Right lobe of liver (tissue), 6 donors: ENCODE data around the gene RIBC1. TPM values are rescaled to one million over a fixed set of nuclear protein-coding genes. Genes with fewer than 3 reads are reported as not detected.

ENCODE experiments used
- ATAC-seq, 4 donors: fragments of 200-7000 bp; cut with Tn5 transposase; one replicate each; pipeline ENCODE4 v1.9.1; 2020; ENCODE audit warnings: mild to moderate bottlenecking in 4 of 4, moderate library complexity in 4 of 4
- DNase-seq, 3 donors: peaks; one replicate each; pipeline ENCODE4 v3.0.0-alpha.2; 2020
- H3K27ac ChIP-seq, 3 donors: fragments of 200-600 bp; one replicate each; pipeline ENCODE4 v1.8.0; 2022
- H3K27me3 ChIP-seq, 2 donors: fragments of 200-600 bp; one replicate each; pipeline ENCODE4 v1.8.0; 2022
- H3K36me3 ChIP-seq, 4 donors: fragments of 200-600 bp; sonication (generic) in 1 of 4; one replicate each; pipeline versions ENCODE4 v1.5.1 to v1.8.0; 2017 to 2022; ENCODE audit warnings: control low read depth in 1 of 4
- H3K4me1 ChIP-seq, 4 donors: fragments of 200-600 bp; sonication (generic) in 1 of 4; one replicate each; pipeline versions ENCODE4 v1.5.1 to v1.8.0; 2017 to 2022; ENCODE audit warnings: control low read depth in 1 of 4
- H3K4me3 ChIP-seq, 3 donors: fragments of 200-600 bp; one replicate each; pipeline ENCODE4 v1.8.0; 2022
- H3K9me3 ChIP-seq, 4 donors: fragments of 200-600 bp; sonication (generic) in 1 of 4; one replicate each; pipeline versions ENCODE4 v1.5.1 to v1.8.0; 2017 to 2022; ENCODE audit warnings: control low read depth in 1 of 4
- POLR2A ChIP-seq: fragments of 450-650 bp; IDR thresholded peaks from one replicate; pipeline ENCODE4 v1.6.1; 2017; ENCODE audit warnings: antibody characterized with exemption, mild to moderate bottlenecking
- WGBS: methylation state at CpG from one replicate; pipeline ENCODE4 v1.1.6; 2018; ENCODE audit warnings: low coverage, low lambda C conversion rate; ENCODE audit not compliant: insufficient coverage; ENCODE audit errors: missing lambda C conversion rate; 5-methylcytosine and 5-hydroxymethylcytosine counted together
- intact Hi-C, 2 donors: fragments of 100-400 bp; cut with DNase I; formaldehyde crosslinking; loops; one replicate each; pipeline versions ENCODE4 v1.11.2 to v1.14.1; 2022
- total RNA-seq, 6 experiments: library from RNA; depleted of rRNA in 2 of 6; stranded (reverse); fragments of >200 nt in 2 of 6; fragmentation: NEBNext Ultra II Directional in 3 of 6; extraction: Animal tissue kit (Norgen Biotek cat#: 25700) in 3 of 6; gene quantifications; one replicate each; pipeline versions ENCODE4 v1.1.0 to v1.2.4, GENCODE V29; 2016 to 2023
- TF ChIP-seq, protein P1 (sequence below), 4 donors: fragments of 200-600 bp in 3 of 4; fragments of 450-650 bp in 1 of 4; IDR thresholded peaks; one replicate each; pipeline versions ENCODE4 v1.5.1 to v1.8.0; 2016 to 2022; ENCODE audit warnings: antibody characterized with exemption in 4 of 4, mild to moderate bottlenecking in 2 of 4
- donor health status: DM: no; HTN: yes; CAD: no.
- donor health status: DM: no; HTN: no; CAD: no.
- donor health status: DM: no; HTN: no; CAD: no.
- donor health status: DM: no; HTN: yes; CAD: no.
- donor health status: DM: no; HTN: yes; CAD: no.

RIBC1 gene
- total RNA-seq, 6 experiments from 2014 or later = 0.22 to 0.88 (median 0.32) TPM; not detected in 2

GRCh38 chrX:53438174-53438831, 15.6 kb downstream of the RIBC1 start:
- DNase-seq = no peak
- no peak for ATAC-seq
- Histone ChIP-seq H3K27ac (no peak overlapping the region), H3K9me3 (no peaks in the 10 kb centered on the region), H3K4me3 (no peak overlapping the region), H3K36me3 (no peaks in the 10 kb centered on the region), H3K27me3 (no peaks in the 10 kb centered on the region), H3K4me1 (no peaks in the 10 kb centered on the region)
- intact Hi-C loops = loop anchor here (10.0 kb wide), 1 partner anchor 124 kb away; no protein-coding TSS in a partner anchor
- WGBS = 50% methylated on average over 5 of the region's 5 CpGs
- no peak for TF ChIP-seq POLR2A
- TF ChIP-seq, protein P1, sequence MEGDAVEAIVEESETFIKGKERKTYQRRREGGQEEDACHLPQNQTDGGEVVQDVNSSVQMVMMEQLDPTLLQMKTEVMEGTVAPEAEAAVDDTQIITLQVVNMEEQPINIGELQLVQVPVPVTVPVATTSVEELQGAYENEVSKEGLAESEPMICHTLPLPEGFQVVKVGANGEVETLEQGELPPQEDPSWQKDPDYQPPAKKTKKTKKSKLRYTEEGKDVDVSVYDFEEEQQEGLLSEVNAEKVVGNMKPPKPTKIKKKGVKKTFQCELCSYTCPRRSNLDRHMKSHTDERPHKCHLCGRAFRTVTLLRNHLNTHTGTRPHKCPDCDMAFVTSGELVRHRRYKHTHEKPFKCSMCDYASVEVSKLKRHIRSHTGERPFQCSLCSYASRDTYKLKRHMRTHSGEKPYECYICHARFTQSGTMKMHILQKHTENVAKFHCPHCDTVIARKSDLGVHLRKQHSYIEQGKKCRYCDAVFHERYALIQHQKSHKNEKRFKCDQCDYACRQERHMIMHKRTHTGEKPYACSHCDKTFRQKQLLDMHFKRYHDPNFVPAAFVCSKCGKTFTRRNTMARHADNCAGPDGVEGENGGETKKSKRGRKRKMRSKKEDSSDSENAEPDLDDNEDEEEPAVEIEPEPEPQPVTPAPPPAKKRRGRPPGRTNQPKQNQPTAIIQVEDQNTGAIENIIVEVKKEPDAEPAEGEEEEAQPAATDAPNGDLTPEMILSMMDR (IDR thresholded peaks at IDR 0.05) = no peak

GRCh38 chrX:53438832-53439230, 16.2 kb downstream of the RIBC1 start:
- TF ChIP-seq POLR2A = no peak
- TF ChIP-seq, protein P1 (IDR thresholded peaks at IDR 0.05) = no peak
- 58% methylated on average over 1 of the region's 1 CpG for WGBS
- DNase-seq = no peak
- no peak overlapping the region for H3K4me3 ChIP-seq
- no peaks in the 10 kb centered on the region for H3K9me3 ChIP-seq
- intact Hi-C loops = loop anchor here (10.0 kb wide), 1 partner anchor 124 kb away; no protein-coding TSS in a partner anchor
- no peaks in the 10 kb centered on the region for H3K36me3 ChIP-seq
- no peak overlapping the region for H3K27ac ChIP-seq
- no peaks in the 10 kb centered on the region for H3K27me3 ChIP-seq
- ATAC-seq = no peak
- no peaks in the 10 kb centered on the region for H3K4me1 ChIP-seq

DNA sequence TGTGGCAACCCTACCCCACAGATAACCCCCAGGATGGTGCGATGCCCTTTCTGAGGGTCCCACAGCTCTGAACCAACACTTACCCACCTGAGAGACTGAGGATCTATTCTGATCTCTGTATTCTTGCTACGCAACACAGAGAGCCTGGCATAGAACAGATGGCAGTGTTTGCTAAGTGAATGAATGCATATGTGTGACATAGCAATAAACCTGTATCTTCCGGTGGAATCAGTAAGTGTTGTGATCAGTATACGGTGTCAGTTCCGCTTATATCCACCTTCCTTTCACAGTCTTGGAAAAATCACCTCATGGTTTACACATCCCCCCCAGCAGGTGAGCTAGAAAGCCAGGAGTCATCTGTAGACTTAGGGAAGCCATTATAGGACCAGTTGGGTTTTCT, 17.4 kb downstream of the RIBC1 start:
- DNase-seq (no peak), ATAC-seq (no peak)
- Histone ChIP-seq H3K27ac (peak overlapping the region in 1 of 3 donors; percentile 55), H3K36me3 (no peaks in the 10 kb centered on the region), H3K9me3 (no peaks in the 10 kb centered on the region), H3K4me3 (peak overlapping the region in 1 of 3 donors; percentile 52), H3K27me3 (no peaks in the 10 kb centered on the region), H3K4me1 (no peaks in the 10 kb centered on the region)
- TF ChIP-seq, protein P1 (IDR thresholded peaks at IDR 0.05) = no peak
- no peak for TF ChIP-seq POLR2A
- intact Hi-C loops = no loop called here
- WGBS = 67% methylated on average over 4 of the region's 5 CpGs

DNA sequence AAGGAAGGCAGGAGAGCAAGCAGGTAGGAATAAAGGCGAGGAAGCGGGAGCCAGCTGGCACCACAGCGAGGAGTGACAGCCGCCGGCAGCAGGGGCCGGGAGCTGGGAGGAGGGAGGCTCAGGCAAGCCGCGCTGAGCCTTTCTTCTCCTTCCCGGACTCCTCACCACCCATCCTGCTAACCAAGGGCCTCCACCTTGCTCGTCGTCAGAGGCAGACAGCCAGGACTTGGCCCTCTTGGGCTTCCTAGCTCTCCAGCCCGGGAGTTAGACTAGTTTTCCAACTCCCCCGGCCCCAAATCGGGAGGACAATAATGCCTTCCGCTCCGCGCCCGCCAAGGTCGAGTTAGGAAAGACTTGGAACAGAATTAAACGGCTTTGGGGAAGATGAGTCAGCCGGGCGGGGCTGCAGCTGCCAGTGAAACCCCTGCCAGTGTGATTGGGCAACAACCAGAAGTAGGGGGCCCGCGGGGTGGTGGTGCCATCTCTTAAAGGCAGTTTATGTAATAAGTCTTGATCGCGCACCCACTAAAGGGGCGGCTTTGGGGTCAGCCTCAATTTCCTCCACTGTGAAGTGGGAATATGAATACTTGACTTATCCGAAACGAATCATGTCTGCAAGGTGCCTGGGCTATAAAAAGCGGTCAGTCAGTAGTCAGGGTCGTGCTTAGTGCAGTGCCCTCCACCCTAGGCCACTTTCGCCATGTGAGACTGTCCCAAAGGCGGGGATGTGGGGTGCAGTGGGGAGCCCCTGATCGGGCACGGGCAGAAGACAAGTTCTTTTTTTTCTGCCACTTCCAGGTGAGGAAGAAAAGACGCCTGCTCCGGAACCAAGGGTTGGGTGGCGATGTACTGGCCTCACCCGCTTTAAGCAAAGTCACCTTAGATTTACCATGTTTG, 18.2 kb downstream of the RIBC1 start:
- H3K4me1 ChIP-seq = no peaks in the 10 kb centered on the region
- WGBS = 28% methylated on average over 19 of the region's 39 CpGs
- peak overlapping the region; percentile 30 to 52 (median 39) for H3K4me3 ChIP-seq
- peak overlapping the region; percentile 10 to 55 (median 33) for H3K27ac ChIP-seq
- H3K27me3 ChIP-seq = no peaks in the 10 kb centered on the region
- peak; percentile 26 for TF ChIP-seq POLR2A
- TF ChIP-seq, protein P1 (IDR thresholded peaks at IDR 0.05) = no peak
- DNase-seq (peak; percentile 69 to 76 (median 70)), ATAC-seq (peak; percentile 13 to 70 (median 63))
- H3K36me3 ChIP-seq = no peaks in the 10 kb centered on the region
- H3K9me3 ChIP-seq = no peaks in the 10 kb centered on the region
- intact Hi-C loops = no loop called here
